SK-N-SH (cell line): ENCODE measurements around the gene RPL15. TPM values are rescaled to one million over a fixed set of nuclear protein-coding genes. Genes with fewer than 3 reads are reported as not detected.
A peak's percentile ranks its signal among the peaks of the same experiment; 100 is the strongest.

Experiments
- CTCF ChIA-PET: fragments of 300-600, 350-600 bp; formaldehyde crosslinking; extraction: SDS; loops from one replicate; lab custom pipeline; 2021; lab: Yijun Ruan, JAX
- POLR2A ChIA-PET: fragments of 350-600 bp; sonication (Branson Sonifier 250); formaldehyde crosslinking; extraction: SDS; loops from one replicate; lab custom pipeline; 2020; ENCODE audit warnings: antibody characterized with exemption, inconsistent platforms; lab: Yijun Ruan, JAX
- DNase-seq: peaks from one replicate; pipeline ENCODE4 v3.0.0; 2012
- H2AFZ ChIP-seq: fragments of 200-600 bp; sonication (generic); 2 replicates; pipeline ENCODE4 v1.8.1; 2016; ENCODE audit warnings: antibody characterized with exemption, mild to moderate bottlenecking, low read depth
- H3F3A ChIP-seq: fragments of 200-600 bp; sonication (generic); replicated peaks from 2 replicates; pipeline ENCODE3; 2016; ENCODE audit warnings: antibody characterized with exemption, mild to moderate bottlenecking; ENCODE audit not compliant: insufficient read depth
- H3K27ac ChIP-seq, 2 experiments: fragments of 200-500 bp in 1 of 2; fragments of 200-600 bp in 1 of 2; sonication (Bioruptor generic) in 1 of 2; sonication (generic), shearing (Covaris generic) in 1 of 2; 2 replicates each; pipeline versions ENCODE4 v1.5.1 to v1.6.1; 2014 to 2016; ENCODE audit warnings: low read depth in 2 of 2, inconsistent platforms in 1 of 2, low read length in 1 of 2, mild to moderate bottlenecking in 1 of 2, mixed read lengths in 1 of 2
- H3K27me3 ChIP-seq: fragments of 200-600 bp; sonication (generic), shearing (Covaris generic); 2 replicates; pipeline ENCODE4 v1.6.1; 2016; ENCODE audit warnings: mixed run types; ENCODE audit not compliant: insufficient read depth
- H3K36me3 ChIP-seq, 2 experiments: fragments of 200-500 bp in 1 of 2; fragments of 200-600 bp in 1 of 2; sonication (Bioruptor generic) in 1 of 2; sonication (generic) in 1 of 2; replicated peaks in 1 of 2; 2 replicates each; pipeline versions ENCODE3 to v1.5.1; 2014 to 2016; ENCODE audit warnings: low read length in 1 of 2, mild to moderate bottlenecking in 1 of 2; ENCODE audit not compliant: insufficient read depth in 2 of 2, control insufficient read depth in 1 of 2
- H3K4me1 ChIP-seq, 2 experiments: fragments of 200-500 bp in 1 of 2; fragments of 200-600 bp in 1 of 2; sonication (Bioruptor generic) in 1 of 2; sonication (generic), shearing (Covaris generic) in 1 of 2; 2 replicates each; pipeline versions ENCODE4 v1.5.1 to v1.6.1; 2014 to 2016; ENCODE audit warnings: low read depth in 1 of 2, low read length in 1 of 2, mixed run types in 1 of 2; ENCODE audit not compliant: insufficient read depth in 2 of 2, control insufficient read depth in 1 of 2
- H3K4me2 ChIP-seq: fragments of 200-600 bp; sonication (generic), shearing (Covaris generic); 2 replicates; pipeline ENCODE4 v1.6.1; 2017; ENCODE audit warnings: mixed run types
- H3K4me3 ChIP-seq, 2 experiments: fragments of 200-500 bp in 1 of 2; fragments of 200-600 bp in 1 of 2; sonication (Bioruptor generic) in 1 of 2; sonication (generic), shearing (Covaris generic) in 1 of 2; 2 replicates each; pipeline versions ENCODE4 v1.5.1 to v1.8.1; 2014 to 2016; ENCODE audit warnings: low read depth in 2 of 2, inconsistent platforms in 1 of 2, low read length in 1 of 2, mild to moderate bottlenecking in 1 of 2, mixed read lengths in 1 of 2, moderate library complexity in 1 of 2
- H3K79me2 ChIP-seq: fragments of 200-600 bp; sonication (generic); 2 replicates; pipeline ENCODE4 v1.8.1; 2017; ENCODE audit warnings: mild to moderate bottlenecking; ENCODE audit not compliant: insufficient read depth
- H3K9ac ChIP-seq: fragments of 200-600 bp; sonication (generic); 2 replicates; pipeline ENCODE4 v1.6.1; 2017; ENCODE audit warnings: mixed run types
- H3K9me2 ChIP-seq: fragments of 200-600 bp; sonication (generic); 2 replicates; pipeline ENCODE4 v1.6.1; 2017; ENCODE audit warnings: mixed run types
- H3K9me3 ChIP-seq: fragments of 200-600 bp; sonication (generic); 2 replicates; pipeline ENCODE4 v1.6.1; 2017; ENCODE audit warnings: mixed run types, mild to moderate bottlenecking, moderate library complexity
- H4K20me1 ChIP-seq: fragments of 200-600 bp; sonication (generic); 2 replicates; pipeline ENCODE4 v1.6.1; 2017; ENCODE audit warnings: mild to moderate bottlenecking, mixed run types; ENCODE audit not compliant: insufficient read depth
- CHD2 ChIP-seq: fragments of 150-350 bp; IDR thresholded peaks from 2 replicates; pipeline ENCODE4 v1.6.1; 2018; ENCODE audit warnings: low read length; ENCODE audit not compliant: partially characterized antibody
- FOSL2 ChIP-seq: IDR thresholded peaks from 2 replicates; pipeline ENCODE4 v1.4.0; 2012; ENCODE audit warnings: low read depth, mild to moderate bottlenecking, moderate library complexity, borderline replicate concordance
- FOXJ3 ChIP-seq: sonication (generic); formaldehyde crosslinking; IDR thresholded peaks from 2 replicates; pipeline ENCODE4 v1.5.1; 2020; ENCODE audit warnings: mild to moderate bottlenecking, missing genetic modification reagents
- GATA2 ChIP-seq: sonication (generic); formaldehyde crosslinking; IDR thresholded peaks from 2 replicates; pipeline ENCODE4 v1.5.0; 2020; ENCODE audit warnings: mild to moderate bottlenecking, missing genetic modification reagents
- MEF2A ChIP-seq: IDR thresholded peaks from 2 replicates; pipeline ENCODE4 v1.4.0; 2012; ENCODE audit warnings: low read depth, borderline replicate concordance
- POLR2AphosphoS5 ChIP-seq: IDR thresholded peaks from 2 replicates; pipeline ENCODE4 v1.6.1; 2012; ENCODE audit warnings: low read depth, low read length
- RAD21 ChIP-seq: IDR thresholded peaks from 2 replicates; pipeline ENCODE4 v1.6.1; 2012; ENCODE audit warnings: mild to moderate bottlenecking, low read length
- RCOR1 ChIP-seq: fragments of 150-350 bp; IDR thresholded peaks from 2 replicates; pipeline ENCODE4 v1.6.1; 2017; ENCODE audit warnings: antibody characterized with exemption, low read length
- REST ChIP-seq: IDR thresholded peaks from 2 replicates; pipeline ENCODE4 v1.6.1; 2012; ENCODE audit warnings: mild to moderate bottlenecking, low read depth, low read length, moderate library complexity
- RXRA ChIP-seq: IDR thresholded peaks from 2 replicates; pipeline ENCODE4 v1.4.0; 2012; ENCODE audit warnings: low read depth, mild to moderate bottlenecking, borderline replicate concordance
- TCF12 ChIP-seq: IDR thresholded peaks from 2 replicates; pipeline ENCODE4 v1.4.0; 2012
- TEAD4 ChIP-seq: IDR thresholded peaks from 2 replicates; pipeline ENCODE4 v1.4.0; 2012; ENCODE audit warnings: mild to moderate bottlenecking, borderline replicate concordance; ENCODE audit not compliant: insufficient read depth
- ZBTB33 ChIP-seq: IDR thresholded peaks from 2 replicates; pipeline ENCODE4 v1.4.0; 2012; ENCODE audit warnings: low read depth, borderline replicate concordance
- WGBS: methylation state at CpG from one replicate; pipeline ENCODE4 v1.1.6; 2017; ENCODE audit warnings: low lambda C conversion rate; 5-methylcytosine and 5-hydroxymethylcytosine counted together
- polyA plus RNA-seq, 3 experiments: library from polyadenylated mRNA; depleted of rRNA; stranded (reverse); fragments of >200 nt; gene quantifications; 2 replicates each; pipeline ENCODE4 v1.2.3, GENCODE V29; 2012
- TF ChIP-seq, protein P1 (sequence below): IDR thresholded peaks from 2 replicates; pipeline ENCODE4; 2012
- TF ChIP-seq, protein P2 (sequence below): fragments of 150-350 bp; IDR thresholded peaks from 2 replicates; pipeline ENCODE4 v1.6.1; 2017; ENCODE audit warnings: antibody characterized with exemption, low read length, low read depth, borderline replicate concordance

Gene RPL15
- polyA plus RNA-seq, 1 of the 3 experiments (the other 2 are of a cell fraction): 5,582 TPM

GRCh38 chr3:23950293-23950692 lies 33.4 kb downstream of the RPL15 start:
- no peak overlapping the region for H2AFZ ChIP-seq
- no peak overlapping the region for H3K9ac ChIP-seq
- peaks cover 92% of the 10 kb centered on the region for H4K20me1 ChIP-seq
- peaks cover 4 to 20% of the 10 kb centered on the region in 2 experiments for H3K36me3 ChIP-seq
- no peaks in the 10 kb centered on the region for H3K9me3 ChIP-seq
- H3K27ac ChIP-seq: peak overlapping the region in 1 of 2 experiments; percentile 18; a peak in 2 of 4 replicates
- H3K27me3 ChIP-seq: no peaks in the 10 kb centered on the region
- peaks cover 94% of the 10 kb centered on the region for H3K79me2 ChIP-seq
- peaks cover 11% of the 10 kb centered on the region for H3F3A ChIP-seq
- H3K9me2 ChIP-seq: no peaks in the 10 kb centered on the region
- DNase-seq: no peak
- H3K4me1 ChIP-seq: peaks cover 16 to 40% of the 10 kb centered on the region in 2 experiments
- H3K4me2 ChIP-seq: peak overlapping the region; percentile 52
- POLR2A ChIA-PET: interaction anchor here (0.7 kb wide), 1 partner anchor 42 kb away, joined by 3 read pairs; no protein-coding TSS in a partner anchor
- CTCF ChIA-PET: interaction anchor here (2.7 kb wide), 1 partner anchor 11 kb away, joined by 8 read pairs; no protein-coding TSS in a partner anchor
- no peak for TF ChIP-seq REST
- no peak for TF ChIP-seq FOSL2
- TF ChIP-seq MEF2A: no peak
- no peak for TF ChIP-seq TCF12
- no peak for TF ChIP-seq RAD21
- TF ChIP-seq, protein P1, sequence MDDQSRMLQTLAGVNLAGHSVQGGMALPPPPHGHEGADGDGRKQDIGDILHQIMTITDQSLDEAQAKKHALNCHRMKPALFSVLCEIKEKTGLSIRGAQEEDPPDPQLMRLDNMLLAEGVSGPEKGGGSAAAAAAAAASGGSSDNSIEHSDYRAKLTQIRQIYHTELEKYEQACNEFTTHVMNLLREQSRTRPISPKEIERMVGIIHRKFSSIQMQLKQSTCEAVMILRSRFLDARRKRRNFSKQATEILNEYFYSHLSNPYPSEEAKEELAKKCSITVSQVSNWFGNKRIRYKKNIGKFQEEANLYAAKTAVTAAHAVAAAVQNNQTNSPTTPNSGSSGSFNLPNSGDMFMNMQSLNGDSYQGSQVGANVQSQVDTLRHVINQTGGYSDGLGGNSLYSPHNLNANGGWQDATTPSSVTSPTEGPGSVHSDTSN: no peak
- no peak for TF ChIP-seq RCOR1
- no peak for TF ChIP-seq FOXJ3 (CRISPR knock-in tag)
- no peak overlapping the region for H3K4me3 ChIP-seq

- Histone ChIP-seq H3K9ac (no peak overlapping the region), H3K36me3 (peaks cover 14 to 31% of the 10 kb centered on the region in 2 experiments), H3F3A (peaks cover 1% of the 10 kb centered on the region), H3K79me2 (peaks cover 100% of the 10 kb centered on the region), H3K9me2 (no peaks in the 10 kb centered on the region), H3K27me3 (no peaks in the 10 kb centered on the region), H3K9me3 (no peaks in the 10 kb centered on the region), H3K4me2 (no peak overlapping the region), H3K27ac (no peak overlapping the region), H3K4me1 (peaks cover 8 to 28% of the 10 kb centered on the region in 2 experiments), H3K4me3 (no peak overlapping the region), H2AFZ (no peak overlapping the region), H4K20me1 (peaks cover 94% of the 10 kb centered on the region)
- DNase-seq: no peak
- ChIA-PET CTCF (no interaction called here), POLR2A (interaction anchor here (1.7 kb wide), 1 partner anchor 36 kb away, joined by 8 read pairs; the partner anchor contains the start of genes NKIRAS1 and RPL15)
- WGBS: 87% methylated on average over 4 of the region's 4 CpGs
- no peak for TF ChIP-seq POLR2AphosphoS5
- TF ChIP-seq CHD2: no peak
- TF ChIP-seq TCF12: no peak
- TF ChIP-seq REST: no peak
- TF ChIP-seq, protein P2, sequence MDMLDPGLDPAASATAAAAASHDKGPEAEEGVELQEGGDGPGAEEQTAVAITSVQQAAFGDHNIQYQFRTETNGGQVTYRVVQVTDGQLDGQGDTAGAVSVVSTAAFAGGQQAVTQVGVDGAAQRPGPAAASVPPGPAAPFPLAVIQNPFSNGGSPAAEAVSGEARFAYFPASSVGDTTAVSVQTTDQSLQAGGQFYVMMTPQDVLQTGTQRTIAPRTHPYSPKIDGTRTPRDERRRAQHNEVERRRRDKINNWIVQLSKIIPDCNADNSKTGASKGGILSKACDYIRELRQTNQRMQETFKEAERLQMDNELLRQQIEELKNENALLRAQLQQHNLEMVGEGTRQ: no peak
- no peak for TF ChIP-seq ZBTB33
- no peak for TF ChIP-seq RXRA
- no peak for TF ChIP-seq GATA2 (CRISPR knock-in tag)
- TF ChIP-seq TEAD4: no peak
These were observed 35.7 kb downstream of the RPL15 start for GRCh38 chr3:23952646-23953045.
